Activated CD4-positive, alpha-beta T cell treated with anti-CD3 and anti-CD28 coated beads, Interleukin-2, amount 50 U/mL, for 1 hour (primary cell): Measurements from ENCODE around the gene EYS.
"Not testable (repeated sequence)": the region's sequence is repeated elsewhere in the genome, so short reads cannot be mapped to it uniquely, and the experiment has no call there.

Experiments
- DNase-seq: peaks from one replicate; pipeline ENCODE4 v3.0.0-alpha.2; 2020

EYS gene

DNA sequence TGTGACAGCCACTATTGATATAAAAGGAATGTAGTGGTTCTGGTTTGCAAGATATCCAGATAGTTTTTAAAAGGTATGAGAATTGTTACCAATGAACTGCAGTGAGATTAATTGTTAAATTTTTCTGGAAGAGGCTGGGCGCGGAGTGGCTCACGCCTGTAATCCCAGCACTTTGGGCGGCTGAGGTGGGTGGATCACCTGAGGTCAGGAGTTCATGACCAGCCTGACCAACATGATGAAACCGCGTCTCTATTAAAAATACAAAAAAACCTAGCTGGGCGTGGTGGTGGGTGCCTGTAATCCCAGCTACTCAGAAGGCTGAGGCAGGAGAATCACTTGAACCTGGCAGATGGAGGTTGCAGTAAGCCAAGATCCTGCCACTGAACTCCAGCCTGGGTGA is 1906.6 kb downstream of the EYS start:
- DNase-seq = not testable (repeated sequence)

- DNase-seq = no peak
Measured at GRCh38 chr6:63799813-63800212, 1907.2 kb downstream of the EYS start.

- DNase-seq = no peak
Measured at GRCh38 chr6:63799313-63799712, 1907.7 kb downstream of the EYS start.

DNA sequence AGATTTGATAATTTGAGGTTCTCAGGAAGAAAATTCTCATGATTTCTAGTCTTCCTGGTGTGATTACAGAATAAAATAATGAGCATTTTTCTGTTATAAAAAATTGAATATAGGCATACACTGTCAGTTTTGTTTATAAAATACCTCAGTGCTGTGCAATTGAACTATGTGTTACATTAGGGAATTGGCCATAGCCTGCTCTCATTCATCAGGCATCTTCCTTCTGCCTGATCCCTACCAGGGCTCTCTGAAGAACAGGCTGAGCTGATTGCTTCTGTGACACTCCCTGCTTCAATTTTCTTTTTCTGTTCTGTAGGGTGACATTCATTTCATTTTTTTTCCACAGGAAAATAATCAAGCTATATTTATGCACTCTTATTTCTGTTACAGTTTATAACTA is 1908.6 kb downstream of the EYS start:
- DNase-seq = no peak

GRCh38 chr6:63797721-63798120 is 1909.3 kb downstream of the EYS start:
- no peak for DNase-seq

DNA sequence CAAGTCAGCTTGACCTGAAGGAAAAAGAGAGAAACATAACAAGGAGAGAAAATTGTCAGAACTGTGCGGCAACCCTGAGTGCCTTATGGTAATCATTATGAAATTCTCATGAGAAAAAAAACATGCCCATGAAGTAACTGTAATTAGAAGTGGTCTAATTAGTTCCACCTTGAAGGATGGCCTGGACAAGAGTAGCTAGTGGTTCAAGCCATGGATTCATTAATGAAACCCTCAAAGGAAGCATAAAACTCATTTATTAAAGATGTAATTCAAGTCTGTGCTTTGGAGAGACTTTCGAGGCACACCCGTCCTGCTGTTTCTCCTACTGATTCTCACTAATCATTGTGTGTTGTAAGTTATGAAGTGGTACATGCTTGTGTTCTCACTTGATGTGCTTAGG is 1911.2 kb downstream of the EYS start:
- DNase-seq = no peak

DNA sequence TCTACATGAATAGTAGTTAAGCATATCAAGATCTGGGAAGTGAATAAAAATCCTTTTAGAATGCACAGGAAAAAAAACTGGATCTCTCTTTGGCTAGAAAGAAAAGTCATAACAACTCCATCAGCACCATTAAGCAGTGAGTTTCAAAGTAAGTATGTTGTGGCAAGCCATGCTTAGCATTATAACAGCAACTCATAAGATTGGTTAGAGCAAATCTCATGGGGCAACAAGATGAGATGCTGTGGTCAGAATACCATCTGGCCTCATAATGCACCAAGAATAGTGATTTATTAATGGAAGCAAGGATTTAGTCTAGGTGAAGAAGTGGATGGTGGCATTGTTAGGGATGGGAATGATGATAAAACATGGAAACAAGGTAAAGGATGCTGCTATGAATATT is 1912.0 kb downstream of the EYS start:
- no peak for DNase-seq

- DNase-seq = no peak
Measured at GRCh38 chr6:63793465-63794137, 1913.4 kb downstream of the EYS start.

DNA sequence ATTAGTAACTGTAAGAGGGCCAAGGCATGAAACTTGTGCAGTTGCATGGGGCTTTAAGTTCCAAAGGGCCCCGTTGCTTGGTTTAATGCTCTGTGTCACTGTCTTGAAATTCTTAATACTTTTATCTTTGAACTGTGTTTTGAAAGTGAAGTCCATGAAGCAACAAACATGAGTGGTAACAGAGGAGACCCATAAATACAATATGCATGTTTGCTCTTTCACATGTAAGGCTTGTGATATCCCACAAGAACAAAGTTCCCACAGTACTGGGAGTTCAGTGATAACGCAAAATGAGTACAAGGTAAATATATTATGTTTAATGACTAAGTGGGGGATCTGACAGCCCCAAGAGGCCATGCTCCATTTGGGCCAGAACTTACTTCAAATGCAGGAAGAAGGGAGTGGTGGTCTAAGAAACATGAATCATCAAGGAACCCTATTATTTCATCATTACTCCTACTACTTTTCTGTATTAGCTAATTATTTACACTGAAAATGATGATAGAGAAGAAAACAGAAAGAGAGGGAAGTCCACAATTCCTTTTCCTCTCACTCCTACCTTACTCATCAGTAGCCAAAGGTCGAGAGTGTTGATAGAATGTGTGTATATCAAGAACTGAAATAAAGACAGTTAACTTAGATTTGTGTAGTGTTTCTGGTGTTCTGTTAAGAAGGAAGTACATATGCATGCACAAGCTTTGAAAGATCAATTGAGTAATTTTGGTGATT is 1914.1 kb downstream of the EYS start:
- DNase-seq = no peak

DNA sequence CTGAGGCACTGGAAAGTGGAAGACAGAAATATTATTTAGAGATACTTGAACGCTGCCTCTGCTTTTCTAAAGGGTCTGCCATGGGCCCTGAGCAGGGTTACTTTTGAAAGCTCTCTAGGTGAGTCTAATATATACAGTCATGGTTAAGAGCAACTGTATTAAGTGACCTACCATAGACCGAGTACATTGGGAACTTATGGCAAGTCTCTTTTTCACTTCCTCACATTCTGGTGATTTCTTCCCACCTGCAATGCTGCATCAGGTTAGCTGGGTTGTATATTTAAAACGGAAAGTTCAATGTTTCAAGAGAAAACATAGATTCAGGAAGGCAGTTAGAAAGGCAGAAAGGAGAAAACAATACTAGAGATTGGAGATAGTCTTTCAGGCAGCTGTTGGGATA is 1916.7 kb downstream of the EYS start:
- DNase-seq = no peak

DNA sequence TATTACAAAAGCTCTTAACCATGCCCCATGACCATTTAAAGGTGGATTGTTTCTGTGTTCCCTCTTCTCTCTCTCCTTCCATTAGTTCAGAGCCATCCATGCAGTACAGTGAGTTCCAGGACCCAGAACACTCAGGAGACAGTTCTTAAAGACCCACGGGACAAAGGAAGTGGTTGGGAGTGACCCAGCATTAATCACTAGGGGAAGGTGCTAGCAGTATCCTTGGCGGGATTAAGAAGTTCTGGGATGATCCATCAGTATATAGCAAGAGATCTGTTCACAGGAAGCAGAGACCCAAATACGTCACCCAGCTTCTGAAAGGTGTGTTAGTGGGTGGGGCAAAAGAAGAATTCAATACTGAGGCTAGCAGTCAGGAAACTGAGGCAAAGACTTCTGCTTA is 1917.3 kb downstream of the EYS start:
- no peak for DNase-seq

GRCh38 chr6:63788569-63788968 is 1918.5 kb downstream of the EYS start:
- no peak for DNase-seq

- DNase-seq = no peak
Measured at GRCh38 chr6:63787021-63787420, 1920.0 kb downstream of the EYS start.

GRCh38 chr6:63785006-63785405 is 1922.0 kb downstream of the EYS start:
- no peak for DNase-seq

GRCh38 chr6:63783096-63783495 is 1923.9 kb downstream of the EYS start:
- no peak for DNase-seq

DNA sequence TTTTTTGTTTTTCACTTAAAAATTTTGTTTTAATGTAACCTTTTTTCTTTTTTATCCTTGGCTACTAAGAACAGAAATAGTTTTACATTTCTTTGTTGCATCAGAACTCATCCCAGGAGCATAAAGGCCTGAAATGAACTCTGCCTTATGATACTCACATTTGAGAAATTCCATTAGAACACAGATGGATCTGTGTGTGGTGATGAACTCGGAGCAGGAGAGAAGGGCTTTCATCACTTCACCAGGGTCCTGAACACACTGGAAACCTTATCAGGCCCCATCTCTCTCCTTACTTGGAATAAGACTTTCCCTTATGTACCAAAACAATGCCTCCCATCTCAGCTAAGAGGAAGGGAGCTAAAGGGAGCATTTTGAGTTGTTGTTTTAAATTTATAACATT is 1932.1 kb downstream of the EYS start:
- no peak for DNase-seq

GRCh38 chr6:63773200-63773599 is 1933.8 kb downstream of the EYS start:
- DNase-seq = no peak

- DNase-seq = no peak
Measured at GRCh38 chr6:63765828-63766227, 1941.2 kb downstream of the EYS start.

DNA sequence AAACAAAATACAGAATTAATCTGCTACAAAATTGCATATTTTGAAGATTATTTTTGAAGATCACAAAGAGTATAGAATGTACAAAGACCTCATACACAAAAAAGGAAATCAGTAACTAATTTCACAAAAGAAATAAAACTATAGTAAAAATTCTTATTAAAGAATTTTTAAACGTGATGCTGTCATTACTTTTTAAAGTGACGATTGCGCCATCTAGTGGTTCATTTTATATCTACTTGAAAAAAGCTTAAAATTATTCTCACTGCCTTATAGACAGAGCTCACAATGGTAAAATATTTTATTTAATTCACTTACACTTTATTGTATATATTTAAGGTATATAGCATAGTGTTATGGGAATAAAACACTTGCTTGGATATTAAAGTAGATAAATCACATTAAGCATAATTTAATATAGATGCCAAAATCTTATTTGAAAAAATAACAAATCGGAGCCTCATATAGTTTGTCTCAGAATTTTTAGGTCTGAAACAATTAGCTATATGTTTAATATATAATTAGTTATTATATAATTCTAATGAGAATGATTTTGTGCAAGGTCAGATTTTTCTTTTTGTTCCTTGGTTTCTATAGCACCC is 1942.6 kb downstream of the EYS start:
- no peak for DNase-seq

- DNase-seq = no peak
Measured at GRCh38 chr6:63760199-63760598, 1946.8 kb downstream of the EYS start.

- DNase-seq = no peak
Measured at GRCh38 chr6:63759605-63760105, 1947.4 kb downstream of the EYS start.

DNA sequence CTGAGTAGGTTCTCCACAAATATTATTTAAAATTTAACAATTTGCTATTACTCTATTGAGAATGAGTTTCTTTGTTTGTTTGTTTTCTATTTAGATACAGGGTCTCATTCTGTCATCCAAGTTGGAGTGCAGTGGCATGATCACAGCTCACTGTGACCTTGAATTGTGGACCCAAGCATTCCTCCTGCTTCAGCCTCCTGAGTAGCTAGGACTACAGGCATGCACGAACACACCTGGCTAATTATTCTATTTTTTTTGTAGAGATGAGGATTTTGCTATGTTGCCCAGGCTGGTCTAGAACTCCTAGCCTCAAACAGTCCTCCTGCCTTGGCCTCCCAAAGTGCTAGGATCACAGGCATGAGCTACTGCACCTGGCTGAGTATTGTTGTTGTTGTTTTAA is 1949.2 kb downstream of the EYS start:
- DNase-seq = no peak

GRCh38 chr6:63757275-63757674 is 1949.8 kb downstream of the EYS start:
- DNase-seq = not testable (repeated sequence)

GRCh38 chr6:63750400-63750799 is 1956.6 kb downstream of the EYS start:
- no peak for DNase-seq
